HK-2 (cell line): Measurements from ENCODE around the gene ENOX2.
"Not testable (repeated sequence)": the region's sequence is repeated elsewhere in the genome, so short reads cannot be mapped to it uniquely, and the experiment has no call there.

Experiments
- DNase-seq: peaks from one replicate; pipeline ENCODE4 v3.0.0-alpha.2; 2018; ENCODE audit not compliant: unreplicated experiment

Gene ENOX2

GRCh38 chrX:130746709-130747342 lies 156.2 kb downstream of the ENOX2 start:
- DNase-seq, result no peak

- DNase-seq, result no peak
These were observed 156.9 kb downstream of the ENOX2 start for GRCh38 chrX:130746077-130746476.

- no peak for DNase-seq
These were observed 161.4 kb downstream of the ENOX2 start for GRCh38 chrX:130741584-130741983.

- DNase-seq, result no peak
These were observed 161.9 kb downstream of the ENOX2 start for GRCh38 chrX:130741151-130741550.

- DNase-seq, result no peak
These were observed 164.3 kb downstream of the ENOX2 start for GRCh38 chrX:130738638-130739195.

DNA sequence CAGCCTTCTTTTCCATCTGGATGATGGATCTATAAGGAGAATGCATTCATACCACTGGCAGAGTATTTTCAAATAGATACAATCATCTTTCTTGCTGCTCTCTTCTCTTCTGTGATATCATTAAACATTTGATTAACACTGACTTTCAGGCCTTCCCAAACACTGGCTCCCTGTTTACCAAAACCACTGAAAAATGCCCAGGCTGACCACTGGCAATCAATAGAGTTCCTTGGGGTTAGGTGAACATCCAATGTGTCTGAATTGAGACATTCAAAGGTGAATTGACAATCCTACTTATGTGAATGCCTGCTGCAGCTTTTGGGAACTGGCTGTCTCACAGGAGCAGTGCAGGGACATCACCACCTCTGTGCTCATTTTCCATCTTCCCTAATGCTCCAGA lies 168.3 kb downstream of the ENOX2 start:
- no peak for DNase-seq

DNA sequence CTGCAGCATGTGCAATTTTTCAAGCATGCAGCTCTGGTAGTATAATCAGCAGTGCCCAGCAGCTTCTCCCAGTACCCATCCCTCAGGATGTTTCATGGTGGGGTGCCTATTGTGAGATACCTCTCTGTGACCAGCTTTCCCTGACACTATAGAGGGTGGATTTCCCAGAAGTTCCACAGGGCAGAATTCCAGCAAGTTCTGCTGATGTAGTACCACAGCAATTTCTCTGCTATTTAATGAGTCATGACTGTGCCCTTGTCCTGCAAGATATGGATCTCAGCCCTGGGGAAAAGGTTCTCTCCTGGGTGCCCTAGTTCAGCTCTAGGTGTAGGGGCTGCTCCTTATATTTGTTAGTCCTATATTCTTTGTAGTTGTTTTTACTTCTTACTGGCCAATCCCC lies 174.8 kb downstream of the ENOX2 start:
- DNase-seq, result no peak

- DNase-seq, result peak; percentile 28
These were observed 176.3 kb downstream of the ENOX2 start for GRCh38 chrX:130726661-130727060.

- no peak for DNase-seq
These were observed 177.5 kb downstream of the ENOX2 start for GRCh38 chrX:130725519-130725918.

- DNase-seq, result no peak
These were observed 183.6 kb downstream of the ENOX2 start for GRCh38 chrX:130719413-130719812.

- no peak for DNase-seq
These were observed 184.9 kb downstream of the ENOX2 start for GRCh38 chrX:130718137-130718536.

GRCh38 chrX:130716781-130717413 lies 186.1 kb downstream of the ENOX2 start:
- DNase-seq, result no peak

- DNase-seq, result no peak
These were observed 186.7 kb downstream of the ENOX2 start for GRCh38 chrX:130716346-130716745.

GRCh38 chrX:130715299-130715698 lies 187.7 kb downstream of the ENOX2 start:
- no peak for DNase-seq

- DNase-seq, result no peak
These were observed 188.3 kb downstream of the ENOX2 start for GRCh38 chrX:130714665-130715064.

GRCh38 chrX:130714135-130714534 lies 188.9 kb downstream of the ENOX2 start:
- DNase-seq, result no peak

GRCh38 chrX:130709178-130709577 lies 193.8 kb downstream of the ENOX2 start:
- not testable (repeated sequence) for DNase-seq

DNA sequence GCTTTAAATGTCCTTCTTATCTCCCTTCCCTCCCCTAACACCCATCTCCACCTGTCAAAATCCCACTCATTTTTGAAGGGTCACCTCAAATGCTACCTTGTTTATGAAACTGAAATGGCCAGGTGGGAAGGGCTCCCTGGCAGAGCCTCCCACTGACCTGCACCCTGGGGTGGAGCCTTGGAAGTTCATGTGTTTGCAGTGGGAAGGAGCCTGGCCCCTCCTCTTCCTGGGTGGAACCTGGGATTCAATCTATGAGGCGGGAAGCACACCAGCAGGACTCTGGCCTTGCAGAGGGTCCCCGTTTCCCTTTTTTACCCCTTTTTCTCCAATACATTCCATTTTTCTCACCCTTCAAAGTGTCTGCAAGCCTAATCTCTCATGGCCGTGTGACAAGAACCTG lies 197.4 kb downstream of the ENOX2 start:
- no peak for DNase-seq

DNA sequence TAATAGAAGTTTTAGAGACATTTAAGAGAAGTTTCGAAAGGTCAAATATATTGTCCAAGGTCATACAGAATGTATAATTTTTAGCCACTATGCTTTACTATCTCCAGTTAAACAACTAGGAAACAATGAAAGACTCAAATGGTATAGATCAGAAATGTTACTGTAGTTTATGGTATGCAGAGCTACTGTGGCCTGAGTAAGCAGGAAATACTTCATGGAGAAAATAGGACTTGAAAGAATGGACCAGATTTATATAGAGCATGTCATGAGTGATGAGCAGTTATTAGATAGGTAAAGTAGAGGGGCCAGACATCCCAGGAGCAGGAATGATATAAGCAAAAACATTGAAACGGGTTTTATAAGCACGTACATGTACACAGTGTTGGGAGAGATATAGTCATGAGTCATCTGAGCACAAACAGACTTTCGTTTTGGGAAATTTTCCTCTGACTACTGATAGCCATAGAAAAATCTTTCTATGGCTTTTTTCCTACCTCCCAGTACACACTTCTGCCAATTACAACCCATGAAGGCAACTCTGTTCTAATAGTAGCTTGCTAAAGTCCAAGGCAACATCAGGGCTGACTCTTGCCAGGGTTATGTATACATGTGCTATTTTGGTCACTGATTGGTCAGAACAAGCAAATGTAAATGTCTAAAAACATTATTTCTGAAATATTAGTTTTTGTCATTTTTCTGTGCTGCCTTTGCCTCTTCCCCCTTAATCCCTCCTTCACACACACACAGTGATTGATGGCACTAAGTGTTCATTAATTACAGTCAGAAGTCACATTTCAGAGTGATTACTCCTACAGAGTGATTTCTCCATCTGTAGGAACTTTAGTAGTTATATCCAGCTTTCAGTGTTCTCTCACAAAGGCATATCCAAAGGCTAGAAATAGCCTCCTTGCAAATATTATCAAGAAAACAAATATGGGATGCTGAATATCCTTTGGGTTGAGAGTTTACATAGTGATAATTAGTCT lies 198.7 kb downstream of the ENOX2 start:
- no peak for DNase-seq

DNA sequence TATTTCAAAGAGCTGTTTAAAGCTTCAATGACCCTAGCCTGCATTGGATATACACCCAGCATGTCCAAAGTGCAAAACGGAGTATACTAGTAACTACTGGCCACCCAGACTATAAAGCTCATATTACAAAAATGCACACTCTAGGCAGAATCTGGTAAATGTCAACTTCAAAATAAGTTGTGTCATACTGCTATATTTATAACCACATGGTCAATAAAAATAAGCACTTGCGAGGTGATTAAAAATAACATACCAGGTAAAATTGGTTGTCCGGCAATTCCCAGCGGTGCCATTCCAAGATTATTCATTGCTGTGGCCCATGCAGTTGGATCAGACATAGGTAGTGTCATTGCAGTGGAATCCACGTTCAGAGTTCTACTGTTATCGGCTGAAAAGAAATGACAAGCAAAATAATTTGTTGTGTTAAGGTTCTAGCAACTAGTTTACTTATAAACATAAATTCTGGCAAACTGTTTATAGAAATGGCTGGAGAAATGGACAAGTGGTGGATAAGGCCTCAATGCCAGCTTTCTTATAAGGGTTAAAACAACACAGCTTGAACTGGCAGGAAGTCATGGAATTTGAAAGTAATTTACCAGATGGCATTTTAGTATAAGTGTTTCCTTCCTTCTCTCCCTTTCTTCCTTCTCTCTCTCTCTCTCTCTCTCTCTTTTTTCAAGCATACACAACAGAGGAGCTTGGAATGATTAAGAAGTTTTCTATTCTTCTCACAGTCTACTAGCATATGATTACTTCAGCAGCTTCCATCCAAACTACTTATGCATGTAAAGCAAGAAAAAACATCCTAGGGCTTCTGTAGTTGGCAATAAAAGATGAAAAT lies 199.9 kb downstream of the ENOX2 start:
- DNase-seq, result no peak

- DNase-seq, result no peak
These were observed 202.4 kb downstream of the ENOX2 start for GRCh38 chrX:130700629-130701028.
